ENCODE data around the gene STAT4. TPM values are rescaled to one million over a fixed set of nuclear protein-coding genes. Genes with fewer than 3 reads are reported as not detected.

The STAT4 gene
- total RNA-seq, 1 donor: 0.54 TPM

GRCh38 chr2:191025135-191025534 is 125.7 kb downstream of the STAT4 start:
- no peak for TF ChIP-seq CTCF (IDR thresholded peaks at IDR 0.05; ENCODE audit: insufficient read depth, low read length)
- no peak for DNase-seq (ENCODE audit: low read depth)
- no peak overlapping the region for H3K4me3 ChIP-seq (ENCODE audit: low read depth, low read length)

GRCh38 chr2:191023235-191023679 is 127.5 kb downstream of the STAT4 start:
- DNase-seq (ENCODE audit: low read depth): no peak
- no peak for TF ChIP-seq CTCF (IDR thresholded peaks at IDR 0.05; ENCODE audit: insufficient read depth, low read length)
- no peak overlapping the region for H3K4me3 ChIP-seq (ENCODE audit: low read depth, low read length)

- H3K4me3 ChIP-seq (ENCODE audit: low read depth, low read length): peak overlapping the region; percentile 90
- DNase-seq (ENCODE audit: low read depth): peak; percentile 91
- no peak for TF ChIP-seq CTCF (IDR thresholded peaks at IDR 0.05; ENCODE audit: insufficient read depth, low read length)
These were observed 129.9 kb downstream of the STAT4 start for GRCh38 chr2:191020742-191021381.

GRCh38 chr2:191020221-191020741 is 130.5 kb downstream of the STAT4 start:
- peak overlapping the region; percentile 90 for H3K4me3 ChIP-seq (ENCODE audit: low read depth, low read length)
- no peak for TF ChIP-seq CTCF (IDR thresholded peaks at IDR 0.05; ENCODE audit: insufficient read depth, low read length)
- DNase-seq (ENCODE audit: low read depth): peak; percentile 97

- no peak for TF ChIP-seq CTCF (IDR thresholded peaks at IDR 0.05; ENCODE audit: insufficient read depth, low read length)
- H3K4me3 ChIP-seq (ENCODE audit: low read depth, low read length): no peak overlapping the region
These were observed 131.4 kb downstream of the STAT4 start for GRCh38 chr2:191019376-191019775.

GRCh38 chr2:191018643-191019119 is 132.1 kb downstream of the STAT4 start:
- DNase-seq (ENCODE audit: low read depth): no peak
- TF ChIP-seq CTCF (IDR thresholded peaks at IDR 0.05; ENCODE audit: insufficient read depth, low read length): no peak
- no peak overlapping the region for H3K4me3 ChIP-seq (ENCODE audit: low read depth, low read length)

More at GRCh38 chr2:191019376-191019775, 131.4 kb downstream of the STAT4 start:
- DNase-seq (ENCODE audit: low read depth): no peak

Measured in fibroblast of the aortic adventitia (primary cell).